CD4-positive, alpha-beta T cell treated with Interleukin-2 at 100 ng/mL for 4 hours (primary cell): ENCODE measurements around the gene SIRT2.
A peak's percentile ranks its signal among the peaks of the same experiment; 100 is the strongest.
"Not testable (repeated sequence)": the region's sequence is repeated elsewhere in the genome, so short reads cannot be mapped to it uniquely, and the experiment has no call there.

Experiments used
- DNase-seq: peaks from one replicate; pipeline ENCODE4 v3.0.0-alpha.2; 2020; ENCODE audit warnings: low spot score

SIRT2 gene

GRCh38 chr19:38899447-38900201 is at the start of gene SIRT2, which contains the start of gene NFKBIB:
Gene SIRT2, minus strand, starts transcription at chr19:38899618. Its CDS starts 97 bp downstream, at chr19:38899521.
Gene NFKBIB, plus strand, starts transcription at chr19:38899969. Its CDS starts 64 bp downstream, at chr19:38900033.
- DNase-seq = peak; percentile 100

GRCh38 chr19:38946229-38947010 is 47.0 kb upstream of the SIRT2 start:
- no peak for DNase-seq

GRCh38 chr19:38945562-38946228 is 46.3 kb upstream of the SIRT2 start:
- no peak for DNase-seq

- no peak for DNase-seq
These were observed 45.6 kb upstream of the SIRT2 start for GRCh38 chr19:38944981-38945506.

- no peak for DNase-seq
These were observed 43.2 kb upstream of the SIRT2 start for GRCh38 chr19:38942471-38943181.

- no peak for DNase-seq
These were observed 42.6 kb upstream of the SIRT2 start for GRCh38 chr19:38941979-38942378.

- DNase-seq = not testable (repeated sequence)
These were observed 42.0 kb upstream of the SIRT2 start for GRCh38 chr19:38941466-38941865.

- DNase-seq = no peak
These were observed 40.5 kb upstream of the SIRT2 start for GRCh38 chr19:38939957-38940356.

GRCh38 chr19:38933544-38933943 is 34.1 kb upstream of the SIRT2 start:
- DNase-seq = no peak

- DNase-seq = peak; percentile 47
These were observed 33.2 kb upstream of the SIRT2 start for GRCh38 chr19:38932425-38933179.

- DNase-seq = no peak
These were observed 32.0 kb upstream of the SIRT2 start for GRCh38 chr19:38931521-38931793.

GRCh38 chr19:38930776-38931520 is 31.5 kb upstream of the SIRT2 start, which contains the start of gene MRPS12:
Gene MRPS12, plus strand, starts transcription at chr19:38930944. Its CDS starts 351 bp downstream, at chr19:38931295.
- peak; percentile 99 for DNase-seq

GRCh38 chr19:38929929-38930775 is 30.7 kb upstream of the SIRT2 start, which contains the start of gene SARS2:
Gene SARS2, minus strand, starts transcription at chr19:38930763. Its CDS starts 27 bp downstream, at chr19:38930736.
- peak; percentile 93 for DNase-seq

GRCh38 chr19:38928391-38929001 is 29.1 kb upstream of the SIRT2 start:
- peak; percentile 36 for DNase-seq

GRCh38 chr19:38924388-38924787 is 25.0 kb upstream of the SIRT2 start:
- peak; percentile 56 for DNase-seq

GRCh38 chr19:38922482-38922881 is 23.1 kb upstream of the SIRT2 start:
- no peak for DNase-seq

- no peak for DNase-seq
These were observed 22.2 kb upstream of the SIRT2 start for GRCh38 chr19:38921420-38922274.
